Pons (tissue), 1 donor: ENCODE measurements around the gene TREX2.

Experiments used
- DNase-seq: peaks from one replicate; pipeline ENCODE4 v3.0.0-alpha.2; 2016; ENCODE audit warnings: low spot score

TREX2 gene

GRCh38 chrX:153445856-153446635, at the start of gene TREX2:
Gene TREX2 (minus strand): TSS chrX:153446056. CDS start chrX:153445430, 626 bp downstream.
- DNase-seq, result no peak

- peak; percentile 5 for DNase-seq
These were observed 49.5 kb upstream of the TREX2 start for GRCh38 chrX:153495362-153495751.

- no peak for DNase-seq
These were observed 48.9 kb upstream of the TREX2 start, which contains the start of gene BGN for GRCh38 chrX:153494541-153495361. Gene BGN (plus strand): TSS chrX:153494980. CDS start chrX:153504632, 9,652 bp downstream.

DNA sequence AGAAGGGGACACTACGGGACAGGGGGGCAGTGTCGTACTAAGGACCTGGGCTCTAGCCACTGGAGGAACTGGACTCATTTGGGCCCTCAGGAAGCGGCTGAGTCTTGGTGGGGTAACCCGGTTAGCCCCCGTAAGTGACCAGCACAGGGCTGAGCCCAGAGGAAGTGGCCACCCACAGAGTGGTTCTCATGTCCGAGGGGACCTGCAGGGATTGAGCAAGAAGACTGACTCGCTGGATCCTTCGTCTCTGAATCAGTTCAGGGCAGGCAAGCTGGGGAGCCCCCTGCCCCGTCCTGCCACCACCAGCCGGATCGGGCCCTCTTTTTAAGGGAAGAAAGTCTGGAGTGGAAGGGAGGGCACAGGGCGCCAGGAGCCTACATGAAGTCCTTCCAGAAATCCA, 48.2 kb upstream of the TREX2 start:
- DNase-seq, result no peak

DNA sequence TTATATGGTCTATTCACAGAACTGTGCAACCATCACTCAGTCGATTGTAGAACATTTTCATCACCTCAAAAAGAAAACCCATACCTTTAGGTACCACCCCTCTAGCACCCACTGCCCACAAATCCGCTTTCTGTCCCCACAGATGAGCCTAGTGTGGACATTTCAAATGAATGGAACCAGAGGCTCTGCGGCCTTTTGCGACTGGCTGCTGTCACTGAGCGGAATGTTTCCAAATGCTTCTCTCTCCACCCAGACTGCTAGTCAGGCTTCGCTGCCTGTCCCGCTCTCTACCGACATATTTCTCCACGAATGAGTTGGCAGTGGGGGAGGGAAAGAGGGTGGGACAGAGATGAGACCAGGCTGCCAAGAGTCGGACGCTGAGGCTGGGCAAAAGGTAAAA, 47.2 kb upstream of the TREX2 start:
- DNase-seq, result no peak

- DNase-seq, result no peak
These were observed 46.7 kb upstream of the TREX2 start for GRCh38 chrX:153492543-153492942.

DNA sequence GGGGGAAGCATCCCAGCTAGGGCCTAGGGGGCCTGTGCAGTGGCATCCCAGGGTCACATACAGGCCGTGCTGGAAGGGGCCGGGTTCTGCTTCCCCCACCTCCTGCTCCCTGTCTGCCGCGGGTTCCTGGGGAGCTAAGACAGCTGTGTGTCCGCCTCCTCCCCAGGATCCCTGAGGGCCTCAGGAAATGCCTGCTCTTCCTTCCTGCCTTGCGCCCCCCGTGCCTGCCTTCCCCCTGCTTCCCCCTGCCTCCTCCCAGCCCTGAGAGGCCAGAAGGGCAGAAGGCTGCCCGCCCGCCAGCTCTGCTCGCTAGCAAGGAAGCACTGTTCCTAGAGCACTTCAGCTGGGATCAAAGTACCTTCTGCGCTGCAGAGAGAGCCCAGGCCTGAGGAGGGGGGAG, 46.1 kb upstream of the TREX2 start:
- no peak for DNase-seq

DNA sequence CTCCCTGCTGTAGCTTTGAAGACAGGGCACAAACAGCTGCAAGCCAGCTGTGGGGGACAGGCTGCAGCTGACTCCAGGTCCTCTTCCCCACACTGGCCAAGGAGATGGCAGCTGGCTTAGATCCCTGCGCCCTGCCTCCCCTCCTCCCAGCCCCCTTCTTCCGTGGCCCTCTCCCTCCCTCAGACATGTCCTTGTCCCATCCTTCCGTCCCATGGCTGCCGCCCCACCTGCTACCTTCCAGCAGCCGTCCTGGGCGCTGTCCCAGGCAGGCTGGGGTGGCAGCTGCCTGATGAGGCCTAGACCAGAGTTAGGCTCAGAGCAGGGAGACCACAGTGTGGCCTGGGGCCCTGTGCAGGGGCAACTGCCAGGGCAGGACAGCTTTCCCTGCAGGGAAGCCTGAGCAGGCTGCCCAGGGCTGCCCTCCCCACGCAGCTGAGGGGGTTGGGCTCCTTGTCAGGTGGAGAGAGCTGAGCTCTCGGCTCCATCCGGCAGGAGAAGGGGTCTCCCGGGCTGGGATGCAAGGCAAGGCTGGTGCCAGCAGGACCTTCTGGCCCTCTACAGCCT, 45.6 kb upstream of the TREX2 start:
- DNase-seq, result no peak

DNA sequence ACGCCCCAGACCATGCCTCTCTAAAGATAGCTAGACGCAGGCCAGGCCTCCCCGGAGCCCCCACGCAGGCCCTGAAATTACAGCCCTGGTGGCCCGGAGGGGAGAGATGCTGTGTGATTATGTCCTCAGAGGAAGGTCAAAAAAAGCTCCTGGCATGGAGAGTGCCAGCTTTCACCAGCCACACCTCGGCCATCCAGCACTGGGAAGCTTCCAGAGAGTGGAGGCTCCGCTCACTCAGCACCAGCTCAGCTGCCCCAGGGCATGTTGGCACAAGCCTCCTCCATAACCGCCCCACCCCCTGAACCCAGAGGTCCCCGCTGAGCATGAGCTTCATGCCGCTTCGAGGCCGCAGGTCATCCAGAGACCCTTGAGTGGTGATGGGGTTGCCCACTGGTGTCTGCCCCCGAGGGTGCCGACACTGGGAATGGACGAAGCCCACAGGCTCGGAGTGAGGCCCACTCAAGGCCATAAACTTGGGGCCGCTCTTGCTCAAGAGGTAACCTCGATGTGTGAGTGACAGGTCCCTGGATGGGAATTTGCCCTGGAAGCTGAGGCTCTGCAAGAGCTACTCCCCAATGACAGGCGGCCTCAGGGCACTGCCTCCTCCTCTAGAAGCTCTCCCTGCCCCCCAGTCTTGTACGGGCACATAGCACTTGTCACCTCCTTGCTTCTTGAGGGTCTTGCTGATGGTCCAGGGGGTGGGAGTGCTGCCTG, 44.5 kb upstream of the TREX2 start:
- no peak for DNase-seq

DNA sequence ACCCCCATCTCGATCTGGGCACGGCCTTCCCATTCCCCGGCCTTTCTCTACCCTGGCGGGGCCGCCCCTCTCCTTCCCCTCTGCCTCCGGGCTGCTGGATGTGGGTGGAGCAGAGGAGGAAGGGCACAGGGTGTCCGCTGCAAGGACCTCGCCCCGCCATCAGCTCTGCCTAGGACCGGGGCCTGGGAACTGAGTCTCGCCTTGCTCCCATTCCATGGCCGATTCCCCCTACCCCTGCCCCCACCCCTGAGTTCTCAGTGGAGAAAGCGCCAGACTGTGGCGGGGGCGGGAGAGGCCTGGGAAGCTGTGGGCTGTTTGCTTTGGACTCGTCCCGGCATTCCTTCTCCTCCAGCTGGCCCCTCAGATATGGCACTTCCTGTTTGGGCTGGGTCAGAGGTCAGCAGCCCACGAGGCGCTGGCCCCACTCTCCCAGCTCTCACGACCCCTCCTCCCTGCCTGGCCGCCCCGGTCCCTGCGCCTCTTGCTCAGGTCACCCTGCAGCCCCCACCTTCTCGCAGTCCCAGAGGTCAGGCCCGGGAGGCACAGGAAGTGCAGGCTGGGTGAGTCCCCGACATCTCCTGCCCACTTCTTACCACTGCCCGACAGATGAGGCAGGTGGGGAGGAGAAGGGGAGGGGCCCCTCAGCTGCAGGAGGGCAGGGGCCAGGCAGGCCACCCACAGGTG, 42.5 kb upstream of the TREX2 start:
- no peak for DNase-seq

GRCh38 chrX:153487590-153488071, 41.8 kb upstream of the TREX2 start:
- DNase-seq, result no peak

DNA sequence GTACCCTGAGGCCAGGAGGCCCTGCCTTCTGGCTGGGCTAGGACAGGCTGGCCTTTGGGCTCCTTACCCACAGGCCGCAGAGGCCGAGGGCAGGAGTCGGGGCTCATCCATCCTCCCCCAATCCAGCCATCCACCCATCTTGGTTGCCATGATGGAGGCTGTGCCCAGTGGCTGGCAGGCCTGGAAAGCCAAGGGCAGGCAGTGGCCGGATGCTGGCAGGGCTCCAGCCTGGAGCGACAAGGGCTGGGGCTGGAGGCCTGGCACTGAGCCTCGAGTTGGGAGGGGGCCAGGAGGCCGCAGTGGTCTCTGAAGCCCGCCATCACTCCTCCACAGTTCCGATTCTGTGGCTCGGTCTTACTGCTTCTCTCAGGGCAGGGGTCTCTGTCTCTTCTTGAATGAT, 40.3 kb upstream of the TREX2 start:
- DNase-seq, result no peak

GRCh38 chrX:153485396-153486080, 39.7 kb upstream of the TREX2 start:
- no peak for DNase-seq

GRCh38 chrX:153482376-153483015, 36.6 kb upstream of the TREX2 start:
- no peak for DNase-seq

- no peak for DNase-seq
These were observed 35.2 kb upstream of the TREX2 start for GRCh38 chrX:153481043-153481442.

- peak; percentile 39 for DNase-seq
These were observed 32.9 kb upstream of the TREX2 start for GRCh38 chrX:153478746-153479145.

DNA sequence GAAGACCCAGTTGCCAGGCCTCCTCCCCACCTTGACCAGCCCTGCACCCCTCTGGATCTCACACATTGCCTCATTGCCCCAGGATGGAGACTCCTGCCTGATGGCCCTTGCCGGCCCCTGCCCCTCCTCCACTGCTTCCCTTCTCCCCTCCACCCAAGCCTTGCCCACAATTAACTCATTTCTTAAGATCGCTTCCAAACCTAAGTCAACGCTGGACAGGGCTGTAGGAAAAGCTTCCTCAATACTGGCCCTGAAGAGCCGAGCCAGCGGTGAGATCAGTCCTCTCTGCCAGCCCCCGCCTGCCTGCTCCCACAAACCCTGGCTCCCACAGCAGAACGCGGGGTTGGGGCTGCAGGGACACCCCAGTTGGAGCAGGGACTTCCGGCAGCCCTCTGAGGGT, 32.0 kb upstream of the TREX2 start:
- DNase-seq, result no peak

DNA sequence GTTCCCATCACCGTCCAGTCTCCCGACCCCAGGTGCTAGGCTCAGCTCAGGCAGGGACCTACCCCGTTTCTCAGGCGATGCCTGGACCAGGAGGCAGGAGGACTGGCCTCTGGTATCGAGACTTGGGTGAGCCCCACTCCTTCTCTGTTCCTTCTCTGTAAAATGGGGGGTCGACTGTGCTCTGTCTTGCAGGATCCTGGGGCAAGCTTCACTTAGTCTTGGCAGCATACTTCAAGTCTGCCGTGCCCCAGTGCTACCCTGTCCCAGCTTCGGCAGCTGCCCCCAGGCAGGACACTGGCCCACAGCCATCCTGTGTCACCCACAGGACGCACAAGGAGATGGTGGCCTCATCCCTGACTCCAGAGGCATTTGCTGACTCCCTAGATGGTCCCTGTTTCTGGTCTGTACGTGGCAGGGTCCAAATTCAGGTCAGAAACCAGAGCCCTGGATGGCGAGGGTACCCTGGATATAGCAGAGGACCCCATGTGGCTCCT, 31.6 kb upstream of the TREX2 start:
- DNase-seq, result no peak

- no peak for DNase-seq
These were observed 31.0 kb upstream of the TREX2 start for GRCh38 chrX:153476666-153477363.
